Choroid plexus epithelial cell (primary cell): Measurements from ENCODE around the gene FHL3.
"Not testable (repeated sequence)": the region's sequence is repeated elsewhere in the genome, so short reads cannot be mapped to it uniquely, and the experiment has no call there.

Experiments
- DNase-seq: peaks from one replicate; pipeline ENCODE4 v3.0.0-alpha.2; 2010; ENCODE audit warnings: low read depth
- H3K4me3 ChIP-seq: 2 replicates; pipeline ENCODE4 v1.5.1; 2011; ENCODE audit warnings: low read depth, mild to moderate bottlenecking, control low read depth, low read length, moderate library complexity
- TF ChIP-seq, protein P1 (sequence below): conservative IDR thresholded peaks from 2 replicates; pipeline ENCODE4 v1.5.1; 2011; ENCODE audit warnings: low read depth, mild to moderate bottlenecking, control low read depth, inconsistent platforms, low read length, moderate library complexity

FHL3 gene

GRCh38 chr1:38041936-38042834 is 36.9 kb upstream of the FHL3 start:
- H3K4me3 ChIP-seq = no peak overlapping the region
- TF ChIP-seq, protein P1, sequence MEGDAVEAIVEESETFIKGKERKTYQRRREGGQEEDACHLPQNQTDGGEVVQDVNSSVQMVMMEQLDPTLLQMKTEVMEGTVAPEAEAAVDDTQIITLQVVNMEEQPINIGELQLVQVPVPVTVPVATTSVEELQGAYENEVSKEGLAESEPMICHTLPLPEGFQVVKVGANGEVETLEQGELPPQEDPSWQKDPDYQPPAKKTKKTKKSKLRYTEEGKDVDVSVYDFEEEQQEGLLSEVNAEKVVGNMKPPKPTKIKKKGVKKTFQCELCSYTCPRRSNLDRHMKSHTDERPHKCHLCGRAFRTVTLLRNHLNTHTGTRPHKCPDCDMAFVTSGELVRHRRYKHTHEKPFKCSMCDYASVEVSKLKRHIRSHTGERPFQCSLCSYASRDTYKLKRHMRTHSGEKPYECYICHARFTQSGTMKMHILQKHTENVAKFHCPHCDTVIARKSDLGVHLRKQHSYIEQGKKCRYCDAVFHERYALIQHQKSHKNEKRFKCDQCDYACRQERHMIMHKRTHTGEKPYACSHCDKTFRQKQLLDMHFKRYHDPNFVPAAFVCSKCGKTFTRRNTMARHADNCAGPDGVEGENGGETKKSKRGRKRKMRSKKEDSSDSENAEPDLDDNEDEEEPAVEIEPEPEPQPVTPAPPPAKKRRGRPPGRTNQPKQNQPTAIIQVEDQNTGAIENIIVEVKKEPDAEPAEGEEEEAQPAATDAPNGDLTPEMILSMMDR = no peak
- no peak for DNase-seq

DNA sequence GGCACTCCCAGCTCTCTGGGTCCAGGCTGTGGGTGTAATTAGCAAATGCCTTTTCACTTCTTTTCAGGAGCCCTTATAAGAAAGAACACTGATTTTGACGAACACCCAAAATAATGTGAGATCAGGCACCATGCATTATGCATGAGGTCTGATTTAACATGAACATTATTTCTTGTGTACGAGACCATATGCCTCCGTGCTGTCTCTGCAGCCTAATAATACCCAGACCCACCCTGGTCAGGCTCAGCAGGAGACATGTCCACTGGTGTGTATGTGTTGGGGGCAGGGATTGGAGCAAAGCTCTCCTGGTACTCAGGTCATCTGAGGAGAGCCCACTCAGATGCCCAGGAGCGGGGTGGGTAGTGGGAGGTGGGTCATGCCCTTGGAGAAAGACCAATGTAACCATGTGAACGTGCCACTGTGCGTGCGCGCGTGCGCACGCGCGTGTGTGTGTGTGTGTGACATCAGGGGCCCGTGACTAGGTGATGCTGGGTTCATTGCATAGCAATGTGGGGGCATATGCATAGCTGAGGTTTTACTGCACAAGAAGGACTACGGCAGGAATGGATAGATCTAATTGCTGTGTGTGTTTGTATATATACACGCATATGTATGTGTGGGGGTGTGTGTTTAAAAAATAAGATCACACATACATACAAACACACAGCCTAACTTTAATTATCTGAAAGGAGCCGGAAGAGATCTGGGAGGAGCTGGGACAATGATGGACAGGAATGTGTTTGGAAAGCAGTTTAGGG is 34.2 kb upstream of the FHL3 start:
- TF ChIP-seq, protein P1 = no peak
- no peak for DNase-seq
- no peak overlapping the region for H3K4me3 ChIP-seq

GRCh38 chr1:38038861-38039260 is 33.5 kb upstream of the FHL3 start:
- H3K4me3 ChIP-seq = no peak overlapping the region
- no peak for DNase-seq
- TF ChIP-seq, protein P1 = no peak

DNA sequence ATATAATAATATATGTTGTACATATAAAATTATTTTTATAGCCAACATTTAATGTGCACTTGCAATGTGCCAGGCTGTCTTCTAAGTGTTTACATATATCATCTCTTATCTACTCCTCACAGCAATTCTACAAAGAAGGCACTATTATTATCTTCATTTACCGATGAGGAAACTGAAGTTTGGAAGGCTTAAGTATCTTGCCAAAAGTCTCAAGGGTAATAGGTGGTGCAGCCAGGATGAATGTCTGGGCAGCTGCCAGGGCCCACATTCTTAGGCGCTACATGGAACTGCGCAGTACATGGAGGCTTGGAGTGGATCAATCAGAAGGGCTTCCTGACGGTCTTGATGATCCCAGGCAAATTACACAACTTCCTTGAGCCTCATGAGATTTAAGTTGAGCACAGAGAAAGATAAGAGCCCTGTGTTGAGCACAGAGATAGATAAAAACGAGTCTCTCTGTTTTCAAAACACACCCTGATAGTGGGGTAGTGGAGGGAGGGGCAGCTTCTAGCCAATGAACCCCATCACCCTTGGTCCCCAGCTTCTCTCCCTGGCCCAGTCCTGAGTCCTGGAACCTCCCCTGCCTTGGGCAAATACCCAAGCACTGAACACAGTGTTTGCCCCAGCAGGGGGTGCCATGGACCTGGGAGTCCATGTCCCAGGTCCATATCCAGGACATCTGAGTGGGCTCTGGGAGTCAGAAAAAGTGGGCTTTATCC is 32.1 kb upstream of the FHL3 start:
- DNase-seq = no peak
- TF ChIP-seq, protein P1 = peak; percentile 47
- H3K4me3 ChIP-seq = no peak overlapping the region

- TF ChIP-seq, protein P1 = no peak
- no peak overlapping the region for H3K4me3 ChIP-seq
- DNase-seq = no peak
Observed at GRCh38 chr1:38034871-38035270, 29.6 kb upstream of the FHL3 start.

- not testable (repeated sequence) for DNase-seq, H3K4me3 ChIP-seq
Observed at GRCh38 chr1:38032992-38033391, 27.7 kb upstream of the FHL3 start.

- TF ChIP-seq, protein P1 = no peak
- H3K4me3 ChIP-seq = no peak overlapping the region
Observed at GRCh38 chr1:38031513-38031866, 26.2 kb upstream of the FHL3 start.

More at GRCh38 chr1:38031513-38031866, 26.2 kb upstream of the FHL3 start:
- no peak for DNase-seq
